ENCODE measurements around the gene EXOC6.

DNA sequence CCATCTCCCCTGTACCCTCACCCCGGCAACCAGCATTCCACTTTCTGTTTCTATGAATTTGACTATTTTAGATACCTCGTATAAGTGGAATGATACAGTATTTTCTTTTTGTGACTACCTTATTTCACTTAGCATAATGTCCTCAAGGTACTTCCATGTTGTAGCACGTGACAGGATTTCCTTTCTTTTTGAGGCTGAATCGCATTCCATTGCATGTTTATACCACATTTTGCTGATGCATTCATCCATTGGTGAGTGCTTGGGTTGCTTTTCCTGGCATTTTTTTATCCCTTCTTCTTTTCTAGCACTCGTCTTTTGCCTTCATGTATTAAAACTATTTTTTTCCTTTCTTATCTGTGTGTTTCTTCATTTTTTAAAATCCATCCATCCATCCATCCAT lies 22.3 kb upstream of the EXOC6 start:
- TF ChIP-seq, protein P1, sequence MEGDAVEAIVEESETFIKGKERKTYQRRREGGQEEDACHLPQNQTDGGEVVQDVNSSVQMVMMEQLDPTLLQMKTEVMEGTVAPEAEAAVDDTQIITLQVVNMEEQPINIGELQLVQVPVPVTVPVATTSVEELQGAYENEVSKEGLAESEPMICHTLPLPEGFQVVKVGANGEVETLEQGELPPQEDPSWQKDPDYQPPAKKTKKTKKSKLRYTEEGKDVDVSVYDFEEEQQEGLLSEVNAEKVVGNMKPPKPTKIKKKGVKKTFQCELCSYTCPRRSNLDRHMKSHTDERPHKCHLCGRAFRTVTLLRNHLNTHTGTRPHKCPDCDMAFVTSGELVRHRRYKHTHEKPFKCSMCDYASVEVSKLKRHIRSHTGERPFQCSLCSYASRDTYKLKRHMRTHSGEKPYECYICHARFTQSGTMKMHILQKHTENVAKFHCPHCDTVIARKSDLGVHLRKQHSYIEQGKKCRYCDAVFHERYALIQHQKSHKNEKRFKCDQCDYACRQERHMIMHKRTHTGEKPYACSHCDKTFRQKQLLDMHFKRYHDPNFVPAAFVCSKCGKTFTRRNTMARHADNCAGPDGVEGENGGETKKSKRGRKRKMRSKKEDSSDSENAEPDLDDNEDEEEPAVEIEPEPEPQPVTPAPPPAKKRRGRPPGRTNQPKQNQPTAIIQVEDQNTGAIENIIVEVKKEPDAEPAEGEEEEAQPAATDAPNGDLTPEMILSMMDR (IDR thresholded peaks at IDR 0.05 in 8 of 11, conservative IDR thresholded peaks at IDR 0.05 in 3 of 11) = no peak
- no peak for TF ChIP-seq POLR2A (IDR thresholded peaks at IDR 0.05)
